Hematopoietic multipotent progenitor cell treated with erythropoietin and hydrocortisone succinate and interleukin-3 and kit ligand, for 6 days (in vitro differentiated cells): ENCODE results near the gene AKNA.

Source experiments
- DNase-seq: peaks from one replicate; pipeline ENCODE4 v3.0.0-alpha.2; 2015

The AKNA gene

DNA sequence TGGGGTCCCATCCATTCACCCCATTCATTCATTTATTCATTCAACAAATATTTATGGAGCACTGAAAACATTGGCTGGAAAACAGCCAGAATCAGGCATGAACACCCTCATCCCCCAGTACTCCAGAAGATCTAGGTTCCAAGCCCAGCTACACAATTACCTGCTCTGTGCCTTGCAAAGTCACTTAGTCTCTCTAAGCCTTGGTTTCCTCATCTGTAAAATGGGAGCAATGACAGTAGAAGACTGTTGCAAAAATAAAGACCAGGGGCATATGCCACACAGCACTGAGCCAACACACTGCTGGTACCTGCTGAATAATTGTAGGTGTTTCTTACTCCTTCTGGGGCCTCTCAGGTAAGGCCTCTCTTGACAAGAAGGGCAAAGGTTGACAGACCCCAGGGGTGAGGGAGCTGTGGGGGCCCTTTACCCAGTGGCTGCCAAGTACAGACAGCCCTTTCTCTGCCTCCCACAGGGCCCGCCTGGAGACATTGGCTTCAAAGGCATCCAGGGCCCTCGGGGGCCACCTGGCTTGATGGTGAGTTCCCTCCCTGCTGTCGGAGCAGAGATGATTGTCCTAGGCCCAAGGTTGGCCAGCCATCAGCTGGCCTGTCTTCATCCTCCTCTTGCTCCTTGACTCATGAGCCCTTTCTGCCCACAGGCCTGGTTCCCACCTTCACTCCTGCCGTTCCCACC is 87.5 kb downstream of the AKNA start:
- DNase-seq: no peak

DNA sequence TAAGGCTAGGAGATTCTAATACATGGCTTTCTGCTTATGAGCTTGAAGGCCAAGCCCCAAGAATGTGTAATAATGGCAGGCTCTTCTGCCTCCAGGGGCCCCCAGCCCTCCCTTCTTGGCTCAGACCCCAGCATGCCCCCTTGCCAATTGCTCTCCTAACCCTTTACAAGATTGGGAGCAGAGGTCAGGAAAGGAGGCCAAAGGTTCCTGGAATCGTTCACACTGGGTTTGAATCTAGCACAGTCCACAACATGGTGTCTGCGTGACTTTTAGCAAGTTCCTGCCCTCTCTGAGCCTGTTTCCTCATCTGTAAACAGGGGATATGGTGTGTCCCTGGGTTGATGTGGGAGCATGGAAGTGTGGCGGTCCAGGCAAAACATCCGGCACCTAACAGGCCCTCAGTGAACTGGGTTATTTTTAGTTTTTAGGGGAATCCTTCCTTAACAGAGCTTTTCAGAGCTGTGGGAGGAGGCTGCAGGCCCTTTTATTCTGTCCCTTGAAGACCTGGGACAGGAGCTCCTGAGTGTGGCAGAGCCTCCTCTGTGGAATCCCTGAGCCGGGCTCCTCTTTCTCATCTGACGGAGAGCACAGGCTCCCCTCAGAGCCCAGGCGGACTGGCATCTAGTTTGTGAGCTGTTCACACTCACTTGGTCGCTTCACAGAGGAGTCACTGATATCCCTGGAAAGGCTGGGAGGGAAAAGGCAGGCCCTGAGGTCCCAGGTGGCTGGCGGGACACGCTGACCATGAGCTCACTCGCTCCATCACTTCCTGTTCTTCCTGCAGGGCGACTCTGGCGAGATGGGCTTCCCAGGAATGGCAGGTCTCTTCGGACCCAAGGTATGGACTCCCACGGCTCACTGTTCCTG is 88.3 kb downstream of the AKNA start:
- DNase-seq: no peak

DNA sequence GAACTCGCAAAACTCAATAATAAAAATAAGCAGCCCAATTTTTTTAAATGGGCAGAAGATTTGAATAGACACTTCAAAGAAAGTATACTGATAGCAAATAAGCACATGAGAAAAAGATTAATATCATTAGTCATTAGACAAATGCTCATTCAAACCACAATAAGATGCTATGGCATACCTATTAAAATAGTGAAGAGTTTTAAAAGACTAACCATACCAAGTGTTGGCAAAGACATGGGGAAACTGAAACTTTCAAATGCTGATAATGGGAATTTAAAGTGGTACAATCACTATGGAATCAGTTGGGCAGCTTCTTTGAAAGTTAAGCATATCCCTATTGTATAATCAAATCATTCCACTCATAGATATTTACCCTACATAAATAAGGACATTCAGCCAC is 91.4 kb downstream of the AKNA start:
- DNase-seq: no peak

DNA sequence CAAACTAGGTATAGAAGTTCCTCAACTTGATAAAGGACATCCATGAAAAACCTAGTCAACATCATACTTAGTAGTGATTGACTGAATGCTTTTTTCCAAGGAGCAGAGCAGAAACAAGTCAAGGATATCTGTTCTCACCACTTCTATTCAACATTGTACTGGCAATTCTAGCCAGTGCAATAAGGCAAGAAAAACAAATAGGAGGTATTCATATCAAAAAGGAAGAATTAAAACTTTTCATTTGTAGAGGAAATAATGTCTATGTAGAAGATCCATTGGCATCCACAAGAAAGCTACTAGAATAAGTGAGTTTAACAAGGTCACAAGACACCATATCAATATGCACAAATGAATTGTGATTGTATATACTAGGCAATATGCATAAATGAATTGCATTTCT is 93.1 kb downstream of the AKNA start:
- DNase-seq: no peak

DNA sequence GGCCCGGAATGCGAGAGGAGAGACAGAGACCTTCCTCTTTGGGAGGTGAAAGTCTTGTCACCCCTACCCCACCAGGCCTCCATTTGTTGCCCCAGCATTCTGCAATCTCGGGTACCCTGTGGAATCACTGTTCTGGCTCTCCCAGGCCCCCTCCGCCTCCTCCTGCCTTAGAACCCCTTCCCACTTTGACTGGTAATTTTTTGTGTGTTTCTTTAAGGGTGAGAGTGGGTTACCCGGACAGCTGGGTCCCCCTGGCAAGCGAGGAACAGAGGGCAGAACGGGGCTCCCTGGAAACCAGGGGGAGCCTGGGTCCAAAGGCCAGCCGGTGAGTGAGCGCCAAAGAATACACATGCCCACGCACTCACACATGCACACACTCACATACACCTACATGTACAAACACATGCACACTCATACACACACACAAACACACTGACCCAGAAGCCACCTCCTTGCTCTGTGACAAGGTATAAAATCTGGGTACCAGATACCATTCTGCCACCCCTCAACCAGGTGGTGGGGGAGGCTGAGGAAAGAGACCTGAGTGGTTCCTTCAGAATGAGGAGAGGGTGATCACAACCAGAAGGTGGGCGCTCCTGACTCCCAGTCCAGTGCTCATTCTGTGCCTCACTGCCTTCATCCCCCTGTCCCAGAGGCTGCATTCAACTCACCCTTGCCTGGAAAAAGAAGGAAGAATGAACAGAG is 95.7 kb downstream of the AKNA start:
- no peak for DNase-seq

DNA sequence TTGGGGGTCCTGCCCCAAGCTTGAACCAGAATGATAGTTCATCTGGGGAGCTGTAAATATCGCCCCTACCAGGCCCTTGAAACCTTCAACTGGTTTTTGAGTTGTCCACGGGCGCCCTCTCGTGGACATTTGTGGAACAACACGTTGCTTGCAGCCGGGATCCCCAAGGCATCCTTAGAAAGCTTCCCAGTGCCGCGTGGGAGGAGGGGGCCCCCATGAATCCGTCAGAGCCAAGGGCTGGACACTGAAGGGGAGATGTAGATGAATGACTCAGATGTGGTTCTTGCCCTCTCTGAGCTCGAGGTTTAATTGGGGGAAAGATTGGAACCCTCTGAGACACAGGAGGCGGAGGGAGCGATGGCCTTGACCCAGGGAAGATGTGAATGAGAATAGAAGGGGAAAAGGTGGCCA is 96.7 kb downstream of the AKNA start:
- DNase-seq: peak; percentile 69

DNA sequence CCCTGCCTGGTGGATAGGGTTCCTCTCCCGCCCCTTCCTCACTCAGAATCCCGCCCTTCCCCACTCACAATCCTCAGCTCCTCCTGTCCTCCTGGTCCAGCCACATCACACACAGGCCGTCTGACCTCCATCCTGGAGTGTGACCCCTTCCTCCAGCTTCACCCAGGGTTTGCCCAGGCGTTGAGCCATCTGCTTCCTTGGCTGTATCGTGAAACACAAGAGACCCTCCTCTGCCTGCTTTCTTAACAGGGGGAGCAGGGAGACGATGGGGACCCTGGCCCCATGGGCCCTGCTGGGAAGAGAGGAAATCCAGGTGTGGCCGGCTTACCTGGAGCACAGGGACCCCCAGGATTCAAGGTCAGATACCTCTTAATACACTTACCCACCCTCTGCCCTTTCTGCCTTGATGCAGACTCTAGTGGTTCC is 97.2 kb downstream of the AKNA start:
- no peak for DNase-seq

DNA sequence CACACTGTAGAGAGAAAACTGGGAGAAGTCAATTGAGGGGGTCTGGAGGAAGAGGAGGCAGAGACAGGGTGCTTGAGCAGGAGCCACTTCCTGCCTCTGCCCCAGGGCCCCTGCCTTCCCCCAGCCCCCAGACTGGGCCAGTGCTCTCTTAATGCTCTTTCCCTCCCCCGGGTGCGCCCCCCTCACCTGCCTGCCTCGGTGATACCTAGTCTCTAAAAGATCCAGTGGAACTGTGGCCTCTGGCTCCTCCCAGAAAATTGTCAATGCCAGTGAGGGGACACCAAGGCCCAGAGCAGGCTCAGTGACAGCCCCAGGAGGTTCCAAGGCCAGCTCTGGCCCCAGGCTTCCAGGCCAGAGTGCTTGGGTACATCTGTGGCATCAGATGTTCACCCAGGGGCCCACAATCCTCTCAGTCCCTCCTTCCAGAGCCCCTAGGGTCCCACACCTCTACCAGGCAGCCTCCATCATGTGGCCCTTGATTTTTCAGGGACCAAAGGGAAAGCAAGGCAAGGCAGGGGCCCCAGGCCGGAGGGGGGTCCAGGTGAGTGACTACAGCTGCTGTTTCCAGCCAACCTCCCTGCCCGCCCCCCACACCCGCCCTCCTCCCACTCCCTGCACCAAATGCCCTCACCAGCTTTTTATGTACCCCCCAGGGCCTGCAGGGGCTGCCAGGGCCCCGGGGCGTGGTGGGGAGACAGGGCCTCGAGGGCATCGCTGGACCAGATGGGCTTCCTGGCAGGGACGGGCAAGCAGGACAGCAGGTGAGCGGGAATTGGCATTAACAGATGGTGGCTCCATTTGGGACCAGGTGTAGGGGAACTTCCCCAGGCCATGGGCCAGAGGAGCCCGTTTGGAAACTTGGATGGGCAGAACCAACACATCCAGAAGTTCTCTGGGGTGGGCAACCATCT is 98.0 kb downstream of the AKNA start:
- DNase-seq: no peak

DNA sequence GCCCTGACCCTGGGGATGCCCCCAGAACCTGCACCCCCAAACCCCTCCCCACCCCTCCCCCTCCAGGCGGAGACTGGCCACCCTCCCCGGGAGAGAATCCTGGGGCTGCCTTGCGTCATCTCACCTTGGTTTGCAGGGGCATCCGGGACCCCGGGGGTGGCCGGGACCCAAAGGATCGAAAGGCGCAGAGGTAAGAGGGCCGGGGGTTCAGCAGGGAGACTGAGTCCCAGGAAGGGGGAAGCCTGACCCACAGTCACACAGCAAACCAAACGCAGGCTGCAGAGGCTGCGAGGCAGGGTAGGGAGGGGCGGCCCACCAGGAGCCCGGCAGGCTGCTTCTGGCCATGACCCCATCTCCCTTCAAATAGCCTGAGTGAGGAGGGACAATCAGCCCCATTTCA is 98.7 kb downstream of the AKNA start:
- DNase-seq: no peak

DNA sequence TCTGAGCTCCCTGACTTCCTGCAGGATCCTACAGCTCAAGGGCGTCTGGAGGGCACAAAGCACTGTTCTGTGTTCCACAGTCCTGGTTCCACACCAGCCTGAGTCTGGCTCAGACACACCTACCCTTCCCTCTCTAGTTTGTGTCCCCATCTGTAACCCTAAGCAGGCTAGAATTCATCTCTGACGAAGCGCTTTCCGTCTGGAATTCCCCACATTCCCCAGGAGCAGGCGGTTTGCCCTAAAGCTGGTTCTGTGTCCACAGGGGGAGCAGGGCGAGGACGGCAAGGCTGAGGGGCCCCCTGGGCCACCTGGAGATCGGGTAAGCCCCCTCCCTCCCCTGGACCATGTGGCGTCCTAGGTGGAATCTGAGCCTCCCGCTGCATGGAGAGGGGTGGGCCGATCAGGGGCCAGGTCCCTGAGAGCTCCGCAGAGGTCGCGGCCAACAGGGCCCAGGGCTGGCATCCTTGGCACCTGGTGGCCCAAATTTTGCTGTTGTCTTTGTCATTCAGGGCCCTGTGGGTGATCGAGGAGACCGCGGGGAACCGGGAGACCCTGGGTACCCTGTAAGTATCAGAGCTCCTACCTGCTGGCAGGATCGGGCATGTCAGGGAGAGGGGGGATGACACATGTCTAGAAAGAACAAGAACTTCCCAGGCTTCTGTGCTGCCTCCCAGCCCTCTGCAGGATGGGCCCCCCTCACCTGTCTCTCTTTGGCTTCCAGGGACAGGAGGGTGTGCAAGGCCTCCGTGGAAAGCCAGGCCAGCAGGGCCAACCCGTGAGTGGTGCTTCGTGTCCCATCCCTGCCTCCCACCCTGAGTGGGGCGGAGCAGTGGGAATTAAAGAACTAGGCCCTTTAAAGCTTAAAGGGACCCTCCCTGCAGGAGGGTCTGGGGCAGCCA is 99.3 kb downstream of the AKNA start:
- DNase-seq: no peak

DNA sequence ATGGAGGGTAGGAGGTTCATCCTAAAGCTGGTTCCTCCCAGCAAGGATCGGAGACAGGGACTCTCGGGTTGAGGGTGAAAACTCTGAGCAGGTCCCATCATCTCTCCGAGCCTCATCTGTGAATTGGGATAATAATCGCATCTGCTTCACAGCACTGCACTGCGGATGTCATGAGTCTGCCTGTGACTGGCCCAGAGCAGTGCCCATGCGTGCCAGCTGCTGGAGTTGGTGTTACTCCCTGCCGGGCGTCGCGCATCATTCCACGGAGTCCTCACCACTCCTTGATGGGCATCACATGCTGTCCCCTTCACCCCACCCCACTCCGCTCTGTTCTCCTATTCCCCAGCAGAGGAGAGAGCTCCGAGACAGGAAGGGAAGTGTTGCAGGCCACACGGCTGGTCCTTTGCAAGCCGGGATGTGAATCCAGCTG is 100.0 kb downstream of the AKNA start:
- no peak for DNase-seq

DNA sequence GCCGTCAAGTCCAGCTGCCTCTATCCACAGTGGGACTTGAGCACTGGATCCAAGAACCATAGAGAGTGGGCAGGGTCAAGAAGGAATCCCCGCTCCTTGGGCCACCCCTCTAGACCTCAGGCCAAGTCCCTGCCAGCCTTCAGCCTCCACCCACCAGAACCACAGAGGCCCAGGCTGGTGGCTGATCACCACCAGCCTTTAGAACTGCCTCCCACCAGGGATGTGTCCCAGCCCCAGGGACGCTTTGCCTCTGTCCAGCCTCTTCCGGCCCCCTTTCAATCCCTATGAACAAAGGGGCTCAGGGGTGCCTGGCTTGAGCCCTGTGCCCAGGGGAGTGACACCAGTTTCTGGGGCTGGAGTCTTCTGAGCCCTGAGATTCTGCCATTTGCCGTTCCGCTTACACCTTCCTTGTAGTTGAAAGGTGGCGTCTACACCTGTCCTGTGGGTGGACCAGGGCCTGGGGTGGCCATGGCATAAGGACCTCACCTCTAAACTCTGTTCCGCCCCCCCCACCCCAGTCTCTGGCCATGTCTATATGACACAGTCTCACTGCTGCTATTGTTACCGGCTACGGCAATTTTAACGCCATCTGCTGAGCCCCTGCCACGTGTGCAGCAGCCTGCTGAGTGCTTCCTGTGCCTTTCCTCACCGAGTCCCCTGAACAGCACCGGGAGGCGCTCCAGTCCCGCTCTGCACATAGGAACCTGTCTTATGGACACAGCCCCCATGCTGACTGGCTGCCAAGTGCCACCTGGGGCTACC is 100.6 kb downstream of the AKNA start:
- DNase-seq: no peak

DNA sequence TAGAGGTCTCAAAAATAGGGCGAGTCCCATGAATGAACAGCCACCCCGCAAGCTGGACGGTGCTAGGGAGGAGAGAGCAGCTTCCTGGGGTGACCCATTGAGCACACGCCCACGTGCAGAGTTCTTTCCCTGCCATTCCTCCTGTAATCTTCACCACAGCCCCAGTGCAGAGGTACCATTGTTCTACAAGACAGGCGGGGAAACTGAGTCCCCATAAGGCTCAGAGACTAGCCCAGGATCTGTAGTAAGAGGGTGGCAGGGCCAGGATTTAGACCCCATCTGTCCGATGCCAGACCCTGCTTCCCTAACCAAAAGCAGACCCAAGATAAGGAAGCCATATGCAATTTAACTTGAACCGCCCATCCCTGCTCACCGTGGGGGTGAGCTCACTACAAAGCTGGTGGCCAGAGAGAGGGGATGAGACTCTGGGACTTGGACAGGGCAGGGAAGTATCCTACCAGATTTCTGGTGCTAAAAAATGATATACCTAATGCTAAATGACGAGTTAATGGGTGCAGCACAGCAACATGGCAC is 101.6 kb downstream of the AKNA start:
- DNase-seq: no peak

DNA sequence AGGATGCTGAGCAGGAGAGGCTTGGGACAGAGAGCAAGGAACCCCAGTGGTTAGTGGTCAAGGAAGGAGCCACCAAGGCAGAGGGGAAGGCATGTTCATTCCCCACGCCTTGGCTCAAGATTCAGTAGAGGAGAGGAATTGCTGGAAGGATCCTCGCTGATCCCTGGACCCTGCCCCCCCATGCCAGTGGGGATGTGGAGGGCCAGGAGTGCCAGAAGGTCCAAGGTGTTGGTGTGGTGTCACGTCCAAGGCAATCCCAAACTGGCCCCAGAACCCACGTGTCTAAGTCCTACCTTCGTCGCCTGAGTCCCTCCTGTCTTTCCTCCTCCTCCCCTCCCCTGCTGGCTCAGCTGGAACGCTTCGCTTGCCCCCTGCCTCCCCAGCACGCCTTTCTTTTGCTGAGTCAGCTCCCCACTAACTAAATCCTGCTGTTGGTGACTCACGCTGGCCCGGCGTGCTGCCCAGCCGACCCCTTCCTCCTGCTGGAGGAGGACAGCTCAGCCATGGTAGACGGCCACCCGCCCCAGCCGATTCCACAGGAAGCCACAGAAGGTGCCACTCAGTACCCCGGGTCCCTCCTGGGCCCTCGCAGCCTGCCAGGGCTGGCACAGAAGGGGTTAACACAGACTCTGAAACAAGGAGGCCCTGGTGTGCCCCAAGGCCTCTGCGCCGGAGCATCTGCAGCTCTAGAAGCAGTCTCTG is 102.5 kb downstream of the AKNA start:
- no peak for DNase-seq

DNA sequence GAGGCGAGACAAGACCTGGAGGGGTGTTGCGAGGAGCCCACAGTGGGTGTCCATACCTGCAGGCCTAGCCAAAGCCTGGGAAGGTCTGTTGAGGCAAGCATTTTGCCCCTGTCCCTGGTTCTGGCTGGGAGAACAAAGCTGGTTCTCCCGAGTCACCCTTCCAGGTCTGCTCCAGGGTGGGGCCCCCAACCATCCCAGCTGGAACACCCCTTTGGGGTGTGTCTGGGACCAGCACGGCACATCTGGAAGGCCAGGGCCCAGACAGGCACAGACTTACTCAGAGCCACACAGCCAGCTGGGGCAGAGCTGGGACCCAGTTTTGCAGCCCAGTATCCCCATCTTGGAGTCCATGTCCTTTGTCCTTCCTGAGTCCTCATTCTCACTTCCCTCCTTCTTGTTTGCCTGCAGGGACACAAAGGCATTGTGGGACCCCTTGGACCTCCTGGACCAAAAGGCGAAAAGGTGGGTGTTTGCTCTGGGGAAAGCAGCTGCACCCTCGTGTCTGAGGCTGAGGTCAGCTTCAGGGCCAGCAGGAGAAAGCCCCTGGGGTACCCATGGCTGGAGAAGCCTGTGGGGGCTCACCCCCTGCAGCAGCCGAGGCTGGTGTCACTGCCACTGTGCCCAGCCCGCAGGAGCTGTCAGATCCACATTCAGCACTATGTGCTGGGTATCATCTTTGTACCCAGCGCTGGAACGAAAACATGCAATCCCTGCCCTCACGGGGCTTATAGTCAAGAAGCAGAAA is 103.3 kb downstream of the AKNA start:
- DNase-seq: no peak
